Lower lobe of right lung (tissue), 2 donors: ENCODE measurements around the gene FURIN. TPM values are rescaled to one million over a fixed set of nuclear protein-coding genes. Genes with fewer than 3 reads are reported as not detected.

Experiments used
- ATAC-seq, 2 donors: fragments of 200-7000 bp; cut with Tn5 transposase; one replicate each; pipeline ENCODE4 v1.9.1; 2020 to 2022; ENCODE audit warnings: mild to moderate bottlenecking in 2 of 2, moderate library complexity in 2 of 2
- DNase-seq: peaks from one replicate; pipeline ENCODE4 v3.0.0-alpha.2; 2020
- H3K27ac ChIP-seq: fragments of 200-600 bp; one replicate; pipeline ENCODE4 v1.8.0; 2022
- H3K27me3 ChIP-seq: fragments of 200-600 bp; one replicate; pipeline ENCODE4 v1.8.0; 2022; ENCODE audit warnings: low read depth
- H3K36me3 ChIP-seq: fragments of 200-600 bp; one replicate; pipeline ENCODE4 v1.8.0; 2022; ENCODE audit warnings: mild to moderate bottlenecking
- H3K4me1 ChIP-seq: fragments of 200-600 bp; one replicate; pipeline ENCODE4 v1.8.0; 2022
- H3K4me3 ChIP-seq: fragments of 200-600 bp; one replicate; pipeline ENCODE4 v1.8.0; 2022; ENCODE audit warnings: mild to moderate bottlenecking
- H3K9me3 ChIP-seq: fragments of 200-600 bp; one replicate; pipeline ENCODE4 v1.8.0; 2022
- intact Hi-C: fragments of 100-400 bp; cut with DNase I; formaldehyde crosslinking; loops from one replicate; pipeline ENCODE4 v1.11.0; 2022
- total RNA-seq: library from RNA; stranded (reverse); fragmentation: NEBNext Ultra II Directional; extraction: Animal tissue kit (Norgen Biotek cat#: 25700); gene quantifications from one replicate; pipeline ENCODE4 v1.2.1, GENCODE V29; 2021
- TF ChIP-seq, protein P1 (sequence below): fragments of 200-600 bp; IDR thresholded peaks from one replicate; pipeline ENCODE4 v1.8.0; 2022; ENCODE audit warnings: antibody characterized with exemption, mild to moderate bottlenecking
- donor health status: DM: no; HTN: yes; CAD: no; lungs with severe emphysema.

Gene FURIN
- total RNA-seq, 1 donor from 2014 or later = 86.5 TPM

DNA sequence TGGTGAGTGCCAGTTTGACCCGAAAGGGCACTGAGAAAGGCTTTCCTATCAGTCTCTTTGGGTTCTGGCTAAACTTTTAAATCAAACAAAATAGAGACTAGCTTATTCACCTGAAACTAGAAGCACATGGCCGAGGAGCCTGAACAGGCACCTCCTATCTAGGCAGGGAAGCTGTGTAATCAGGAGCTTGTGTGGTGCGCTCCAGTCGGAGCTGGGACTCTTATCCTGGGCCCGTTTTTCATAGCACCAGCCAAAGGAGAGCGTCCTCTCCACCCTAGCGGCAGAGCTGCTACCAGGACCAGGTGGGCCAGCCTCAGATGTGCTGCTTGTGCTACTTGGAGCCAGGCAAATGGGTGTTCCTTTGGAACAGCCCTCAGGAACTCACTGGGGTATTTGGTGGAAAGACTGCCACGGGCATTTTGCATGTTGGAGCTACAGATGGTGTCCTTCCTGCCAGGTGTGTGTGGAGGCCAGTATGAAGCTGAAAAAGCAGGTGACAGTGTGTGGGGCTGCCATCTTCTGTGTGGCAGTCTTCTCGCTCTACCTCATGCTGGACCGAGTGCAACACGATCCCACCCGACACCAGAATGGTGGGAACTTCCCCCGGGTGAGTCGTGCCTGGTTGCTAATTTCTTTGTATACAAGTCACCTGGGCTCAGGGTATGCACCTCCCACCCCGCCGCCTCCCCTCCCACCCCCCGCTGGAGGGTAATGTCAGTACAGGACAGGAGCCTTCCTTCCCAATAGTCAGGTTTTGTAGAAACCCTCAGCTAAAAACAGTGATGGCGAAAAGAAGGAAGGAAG lies 35.5 kb downstream of the FURIN start:
- H3K36me3 ChIP-seq = peaks cover 42% of the 10 kb centered on the region
- TF ChIP-seq, protein P1, sequence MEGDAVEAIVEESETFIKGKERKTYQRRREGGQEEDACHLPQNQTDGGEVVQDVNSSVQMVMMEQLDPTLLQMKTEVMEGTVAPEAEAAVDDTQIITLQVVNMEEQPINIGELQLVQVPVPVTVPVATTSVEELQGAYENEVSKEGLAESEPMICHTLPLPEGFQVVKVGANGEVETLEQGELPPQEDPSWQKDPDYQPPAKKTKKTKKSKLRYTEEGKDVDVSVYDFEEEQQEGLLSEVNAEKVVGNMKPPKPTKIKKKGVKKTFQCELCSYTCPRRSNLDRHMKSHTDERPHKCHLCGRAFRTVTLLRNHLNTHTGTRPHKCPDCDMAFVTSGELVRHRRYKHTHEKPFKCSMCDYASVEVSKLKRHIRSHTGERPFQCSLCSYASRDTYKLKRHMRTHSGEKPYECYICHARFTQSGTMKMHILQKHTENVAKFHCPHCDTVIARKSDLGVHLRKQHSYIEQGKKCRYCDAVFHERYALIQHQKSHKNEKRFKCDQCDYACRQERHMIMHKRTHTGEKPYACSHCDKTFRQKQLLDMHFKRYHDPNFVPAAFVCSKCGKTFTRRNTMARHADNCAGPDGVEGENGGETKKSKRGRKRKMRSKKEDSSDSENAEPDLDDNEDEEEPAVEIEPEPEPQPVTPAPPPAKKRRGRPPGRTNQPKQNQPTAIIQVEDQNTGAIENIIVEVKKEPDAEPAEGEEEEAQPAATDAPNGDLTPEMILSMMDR = no peak
- peak in 1 of 2 donors; percentile 25 for ATAC-seq
- no peaks in the 10 kb centered on the region for H3K27me3 ChIP-seq
- H3K4me1 ChIP-seq = peaks cover 21% of the 10 kb centered on the region
- intact Hi-C loops = no loop called here
- no peaks in the 10 kb centered on the region for H3K9me3 ChIP-seq
- peak overlapping the region; percentile 94 for H3K27ac ChIP-seq
- DNase-seq = peak; percentile 45
- peak overlapping the region; percentile 85 for H3K4me3 ChIP-seq

DNA sequence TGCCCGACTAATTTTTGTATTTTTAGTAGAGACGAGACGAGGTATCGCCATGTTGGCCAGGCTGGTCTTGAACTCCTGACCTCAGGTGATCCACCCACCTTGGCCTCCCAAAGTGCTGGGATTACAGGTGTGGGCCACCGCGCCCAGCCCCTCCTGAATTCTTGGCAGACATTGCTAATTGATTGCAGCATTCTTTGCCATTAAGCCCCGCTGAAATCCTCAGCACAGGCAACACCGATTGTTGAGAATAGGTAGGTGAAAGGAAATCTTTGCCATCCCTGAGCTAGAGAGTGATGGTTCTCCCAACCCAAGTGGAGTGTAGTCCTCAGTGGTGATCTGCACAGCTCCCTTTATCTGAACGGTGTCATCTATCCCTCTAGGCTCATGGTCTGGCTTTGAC lies 36.4 kb downstream of the FURIN start:
- no peak for ATAC-seq
- intact Hi-C loops = no loop called here
- H3K27ac ChIP-seq = no peak overlapping the region
- H3K4me3 ChIP-seq = no peak overlapping the region
- peak; percentile 18 for DNase-seq
- H3K9me3 ChIP-seq = no peaks in the 10 kb centered on the region
- peaks cover 21% of the 10 kb centered on the region for H3K4me1 ChIP-seq
- H3K27me3 ChIP-seq = no peaks in the 10 kb centered on the region
- H3K36me3 ChIP-seq = peaks cover 50% of the 10 kb centered on the region
- TF ChIP-seq, protein P1 = no peak

DNA sequence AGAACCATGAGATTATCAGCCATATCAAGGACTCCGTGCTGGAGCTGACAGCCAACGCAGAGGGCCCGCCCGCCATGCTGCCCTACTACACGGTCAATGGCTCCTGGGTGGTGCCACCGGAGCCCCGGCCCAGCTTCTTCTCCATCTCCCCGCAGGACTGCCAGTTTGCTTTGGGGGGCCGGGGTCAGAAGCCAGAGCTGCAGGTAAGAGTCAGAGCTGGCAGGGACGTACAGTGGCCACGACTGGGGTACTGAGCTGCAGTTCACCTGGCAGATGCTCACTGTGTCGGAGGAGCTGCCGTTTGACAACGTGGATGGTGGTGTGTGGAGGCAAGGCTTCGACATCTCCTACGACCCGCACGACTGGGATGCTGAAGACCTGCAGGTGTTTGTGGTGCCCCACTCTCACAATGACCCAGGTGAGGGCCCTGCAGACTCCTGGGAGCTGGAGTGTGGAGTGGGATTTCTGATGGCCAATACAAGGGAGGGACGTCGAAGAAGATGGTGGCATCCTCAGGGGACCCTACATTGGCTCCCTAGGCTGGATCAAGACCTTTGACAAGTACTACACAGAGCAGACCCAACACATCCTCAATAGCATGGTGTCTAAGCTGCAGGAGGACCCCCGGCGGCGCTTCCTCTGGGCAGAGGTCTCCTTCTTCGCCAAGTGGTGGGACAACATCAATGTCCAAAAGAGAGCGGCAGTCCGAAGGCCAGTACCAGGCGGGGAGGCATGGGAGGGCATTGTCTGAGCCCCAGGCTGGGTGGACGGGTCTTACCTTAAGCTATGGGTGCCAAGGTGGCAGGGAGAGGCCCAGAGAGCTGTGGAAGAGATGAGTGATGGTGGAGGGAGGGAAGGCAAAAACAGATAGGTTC lies 37.2 kb downstream of the FURIN start:
- no peak for ATAC-seq

DNA sequence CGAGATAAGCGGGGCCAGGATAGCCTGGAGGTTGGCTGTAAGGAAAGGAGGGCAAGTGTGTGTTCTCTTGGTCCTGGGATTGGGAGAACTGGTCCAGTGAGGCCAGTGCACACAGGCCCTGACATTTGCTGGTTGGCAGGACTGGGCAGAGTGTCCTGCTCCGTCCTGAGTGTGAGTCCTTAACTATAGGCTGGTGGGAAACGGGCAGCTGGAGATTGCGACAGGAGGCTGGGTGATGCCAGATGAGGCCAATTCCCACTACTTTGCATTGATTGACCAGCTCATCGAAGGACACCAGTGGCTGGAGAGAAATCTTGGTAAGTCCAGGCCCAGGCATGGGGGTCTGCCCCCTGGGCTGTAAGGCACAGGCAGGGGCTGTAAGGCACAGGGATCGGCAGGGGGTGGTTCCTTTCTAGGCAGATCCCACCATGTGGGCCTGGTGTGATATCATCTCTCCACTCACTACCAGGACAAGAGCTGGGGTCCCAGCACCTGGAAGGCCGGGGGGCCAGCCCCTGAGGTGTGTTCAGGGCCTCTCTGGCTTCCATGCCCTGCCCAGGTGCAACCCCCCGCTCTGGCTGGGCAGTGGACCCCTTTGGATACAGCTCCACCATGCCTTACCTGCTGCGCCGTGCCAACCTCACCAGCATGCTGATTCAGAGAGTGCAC lies 37.9 kb downstream of the FURIN start:
- Histone ChIP-seq H3K9me3 (no peaks in the 10 kb centered on the region), H3K27ac (no peak overlapping the region), H3K4me3 (no peak overlapping the region), H3K4me1 (peaks cover 20% of the 10 kb centered on the region), H3K27me3 (no peaks in the 10 kb centered on the region), H3K36me3 (peaks cover 66% of the 10 kb centered on the region)
- TF ChIP-seq, protein P1 = no peak
- intact Hi-C loops = no loop called here
- ATAC-seq (no peak), DNase-seq (peak; percentile 35)

More for the DNA sequence above, 37.2 kb downstream of the FURIN start:
- Histone ChIP-seq H3K4me3 (no peak overlapping the region), H3K36me3 (peaks cover 58% of the 10 kb centered on the region), H3K9me3 (no peaks in the 10 kb centered on the region), H3K27ac (no peak overlapping the region), H3K27me3 (no peaks in the 10 kb centered on the region), H3K4me1 (peaks cover 21% of the 10 kb centered on the region)
- peak; percentile 36 for DNase-seq
- intact Hi-C loops = no loop called here
- TF ChIP-seq, protein P1 = no peak

DNA sequence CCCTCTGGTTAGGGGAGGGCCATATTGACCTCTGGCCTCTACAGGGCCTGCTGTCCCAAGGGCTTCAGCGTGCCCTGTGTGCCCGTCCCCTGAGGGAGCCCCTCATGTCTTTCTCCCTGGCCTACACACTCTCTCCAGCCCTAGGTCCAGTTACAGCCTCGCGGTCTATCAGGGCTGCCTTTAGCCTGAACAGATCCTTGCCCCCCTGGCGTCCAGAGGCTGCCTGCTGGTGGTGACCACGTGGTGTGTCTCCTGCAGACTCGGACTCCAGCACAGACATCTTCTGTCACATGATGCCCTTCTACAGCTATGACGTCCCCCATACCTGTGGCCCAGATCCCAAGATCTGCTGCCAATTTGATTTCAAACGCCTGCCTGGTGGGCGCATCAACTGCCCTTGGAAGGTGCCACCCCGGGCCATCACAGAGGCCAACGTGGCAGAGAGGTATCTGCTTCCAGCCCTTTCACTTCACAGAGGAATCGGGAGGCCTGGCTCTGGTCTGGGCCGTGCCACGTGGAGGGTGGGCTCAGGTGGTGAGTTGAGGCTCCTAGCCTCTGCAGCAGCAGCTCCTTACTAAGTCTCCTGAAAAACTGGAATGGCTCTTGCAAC lies 38.8 kb downstream of the FURIN start:
- H3K4me3 ChIP-seq = no peak overlapping the region
- peaks cover 11% of the 10 kb centered on the region for H3K4me1 ChIP-seq
- peak; percentile 33 for DNase-seq
- H3K36me3 ChIP-seq = peaks cover 74% of the 10 kb centered on the region
- TF ChIP-seq, protein P1 = no peak
- no peak for ATAC-seq
- no peak overlapping the region for H3K27ac ChIP-seq
- H3K9me3 ChIP-seq = no peaks in the 10 kb centered on the region
- H3K27me3 ChIP-seq = no peaks in the 10 kb centered on the region
- intact Hi-C loops = no loop called here
